ENCODE results near the gene KCNIP1.

The KCNIP1 gene

GRCh38 chr5:170585273-170585948 lies 81.6 kb downstream of the KCNIP1 start:
- H3K9me2 ChIP-seq (replicated peaks; ENCODE audit: low read depth, low read length): no peaks in the 10 kb centered on the region
- H3K4me3 ChIP-seq (ENCODE audit: low read length, poor library complexity, severe bottlenecking): no peak overlapping the region
- H3K79me2 ChIP-seq (ENCODE audit: insufficient read depth, low read length): no peaks in the 10 kb centered on the region
- H3K4me2 ChIP-seq (ENCODE audit: low read depth, low read length, poor library complexity, severe bottlenecking): no peak overlapping the region
- H3K36me3 ChIP-seq (ENCODE audit: insufficient read depth, low read length): no peaks in the 10 kb centered on the region
- no peaks in the 10 kb centered on the region for H3F3A ChIP-seq (ENCODE audit: low read depth)
- no peaks in the 10 kb centered on the region for H4K20me1 ChIP-seq (ENCODE audit: insufficient read depth, low read length, poor library complexity, severe bottlenecking)
- H3K9me3 ChIP-seq (ENCODE audit: insufficient read depth, low read depth, low read length): no peaks in the 10 kb centered on the region
- no peak overlapping the region for H2AFZ ChIP-seq (ENCODE audit: low read length)
- no peaks in the 10 kb centered on the region for H3K27me3 ChIP-seq (ENCODE audit: insufficient read depth, low read length, poor library complexity, severe bottlenecking)
- no peak for TF ChIP-seq CTCF (conservative IDR thresholded peaks at IDR 0.05; ENCODE audit: low read length)
- TF ChIP-seq EZH2phosphoT487 (IDR thresholded peaks at IDR 0.05; ENCODE audit: borderline replicate concordance): no peak
- no peaks in the 10 kb centered on the region for H3K4me1 ChIP-seq (ENCODE audit: insufficient read depth, low read length, poor library complexity, severe bottlenecking)
- H3K9ac ChIP-seq (ENCODE audit: low read depth, low read length, poor library complexity, severe bottlenecking): no peak overlapping the region

GRCh38 chr5:170587808-170588207 lies 84.0 kb downstream of the KCNIP1 start:
- Histone ChIP-seq H3K4me1 (ENCODE audit: insufficient read depth, low read length, poor library complexity, severe bottlenecking) (no peaks in the 10 kb centered on the region), H3F3A (ENCODE audit: low read depth) (no peaks in the 10 kb centered on the region), H3K9me2 (replicated peaks; ENCODE audit: low read depth, low read length) (no peaks in the 10 kb centered on the region), H3K9me3 (ENCODE audit: insufficient read depth, low read depth, low read length) (no peaks in the 10 kb centered on the region), H3K4me2 (ENCODE audit: low read depth, low read length, poor library complexity, severe bottlenecking) (no peak overlapping the region), H3K4me3 (ENCODE audit: low read length, poor library complexity, severe bottlenecking) (no peak overlapping the region), H3K9ac (ENCODE audit: low read depth, low read length, poor library complexity, severe bottlenecking) (no peak overlapping the region), H4K20me1 (ENCODE audit: insufficient read depth, low read length, poor library complexity, severe bottlenecking) (no peaks in the 10 kb centered on the region), H3K79me2 (ENCODE audit: insufficient read depth, low read length) (no peaks in the 10 kb centered on the region), H3K27me3 (ENCODE audit: insufficient read depth, low read length, poor library complexity, severe bottlenecking) (no peaks in the 10 kb centered on the region), H3K36me3 (ENCODE audit: insufficient read depth, low read length) (no peaks in the 10 kb centered on the region), H2AFZ (ENCODE audit: low read length) (no peak overlapping the region)
- TF ChIP-seq CTCF (conservative IDR thresholded peaks at IDR 0.05; ENCODE audit: low read length) (no peak), EZH2phosphoT487 (IDR thresholded peaks at IDR 0.05; ENCODE audit: borderline replicate concordance) (no peak)

- no peaks in the 10 kb centered on the region for H3F3A ChIP-seq (ENCODE audit: low read depth)
- no peaks in the 10 kb centered on the region for H3K9me2 ChIP-seq (replicated peaks; ENCODE audit: low read depth, low read length)
- no peaks in the 10 kb centered on the region for H3K27me3 ChIP-seq (ENCODE audit: insufficient read depth, low read length, poor library complexity, severe bottlenecking)
- no peak overlapping the region for H2AFZ ChIP-seq (ENCODE audit: low read length)
- no peaks in the 10 kb centered on the region for H4K20me1 ChIP-seq (ENCODE audit: insufficient read depth, low read length, poor library complexity, severe bottlenecking)
- H3K4me1 ChIP-seq (ENCODE audit: insufficient read depth, low read length, poor library complexity, severe bottlenecking): no peaks in the 10 kb centered on the region
- no peaks in the 10 kb centered on the region for H3K79me2 ChIP-seq (ENCODE audit: insufficient read depth, low read length)
- no peak overlapping the region for H3K4me2 ChIP-seq (ENCODE audit: low read depth, low read length, poor library complexity, severe bottlenecking)
- H3K36me3 ChIP-seq (ENCODE audit: insufficient read depth, low read length): no peaks in the 10 kb centered on the region
- no peaks in the 10 kb centered on the region for H3K9me3 ChIP-seq (ENCODE audit: insufficient read depth, low read depth, low read length)
- no peak overlapping the region for H3K9ac ChIP-seq (ENCODE audit: low read depth, low read length, poor library complexity, severe bottlenecking)
- TF ChIP-seq EZH2phosphoT487 (IDR thresholded peaks at IDR 0.05; ENCODE audit: borderline replicate concordance) (no peak), CTCF (conservative IDR thresholded peaks at IDR 0.05; ENCODE audit: low read length) (no peak)
- no peak overlapping the region for H3K4me3 ChIP-seq (ENCODE audit: low read length, poor library complexity, severe bottlenecking)
Observed at GRCh38 chr5:170589643-170590042, 85.8 kb downstream of the KCNIP1 start.

All from Loucy (cell line).